Measurements from ENCODE around the gene ZSWIM5.
"Not testable (repeated sequence)": the region's sequence is repeated elsewhere in the genome, so short reads cannot be mapped to it uniquely, and the experiment has no call there.

Gene ZSWIM5

DNA sequence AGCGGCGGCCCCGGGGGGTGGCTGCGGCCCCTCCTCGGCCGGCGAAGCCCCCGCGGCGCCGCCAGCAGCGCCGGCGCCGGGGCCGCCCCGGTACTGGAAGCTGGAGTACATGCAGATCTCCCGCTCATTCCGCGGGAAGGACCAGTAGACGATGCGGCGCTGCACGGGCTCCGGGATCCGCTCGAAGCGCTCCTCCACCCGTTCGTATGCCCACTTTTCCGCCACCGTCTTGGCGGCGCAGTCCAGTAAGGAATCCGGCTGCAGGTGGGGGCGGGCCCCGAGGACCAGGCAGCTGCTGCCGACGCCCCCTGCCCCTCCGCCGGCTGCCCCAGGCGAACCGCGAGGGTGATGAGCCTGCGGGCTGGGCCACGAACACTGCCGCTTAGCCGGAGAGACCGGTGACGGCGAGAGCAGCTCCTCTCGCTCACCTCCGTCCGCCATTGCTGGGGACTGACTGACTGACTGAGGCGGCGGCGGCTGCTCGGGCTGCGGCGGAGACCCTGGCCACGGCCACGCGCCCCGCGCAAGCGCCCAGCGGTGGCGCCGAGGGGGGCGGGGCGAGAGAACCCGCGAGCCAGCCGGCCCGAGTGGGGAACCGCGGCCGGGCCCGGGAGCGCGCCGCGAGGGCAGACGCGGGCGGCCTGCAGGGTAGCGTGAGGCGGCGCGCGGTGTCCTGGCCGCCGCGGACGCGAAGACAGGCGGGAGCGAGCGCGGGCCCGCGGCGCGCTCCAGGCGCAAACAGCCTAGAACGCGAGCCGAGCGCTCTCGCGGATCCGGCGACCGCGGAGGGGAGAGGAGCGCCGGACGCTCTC lies at the start of gene ZSWIM5:
Gene ZSWIM5, minus strand, starts transcription at position 696 of the 812 bp plus-strand sequence. Its CDS starts 255 bp downstream, at position 441.
- peak; percentile 54 for DNase-seq

DNA sequence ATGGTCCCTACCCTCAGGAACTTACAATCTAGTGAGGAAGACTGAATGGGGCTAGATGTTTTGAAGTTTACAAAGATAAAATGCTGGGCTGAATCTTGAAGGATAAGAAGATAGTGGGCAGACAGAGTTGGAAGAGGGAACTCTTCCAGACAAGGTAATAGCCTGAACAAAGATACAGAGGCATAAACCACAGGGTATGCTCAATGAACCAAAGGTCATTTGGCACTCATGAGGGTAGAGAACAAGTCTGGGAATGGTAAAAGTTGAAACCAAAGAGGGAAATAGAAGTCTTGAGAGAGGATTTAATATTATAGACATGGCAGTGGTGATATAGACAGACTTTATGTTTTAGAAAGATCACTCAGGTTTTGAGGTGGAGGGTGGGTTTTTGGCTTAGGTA lies 48.1 kb upstream of the ZSWIM5 start:
- no peak for DNase-seq

DNA sequence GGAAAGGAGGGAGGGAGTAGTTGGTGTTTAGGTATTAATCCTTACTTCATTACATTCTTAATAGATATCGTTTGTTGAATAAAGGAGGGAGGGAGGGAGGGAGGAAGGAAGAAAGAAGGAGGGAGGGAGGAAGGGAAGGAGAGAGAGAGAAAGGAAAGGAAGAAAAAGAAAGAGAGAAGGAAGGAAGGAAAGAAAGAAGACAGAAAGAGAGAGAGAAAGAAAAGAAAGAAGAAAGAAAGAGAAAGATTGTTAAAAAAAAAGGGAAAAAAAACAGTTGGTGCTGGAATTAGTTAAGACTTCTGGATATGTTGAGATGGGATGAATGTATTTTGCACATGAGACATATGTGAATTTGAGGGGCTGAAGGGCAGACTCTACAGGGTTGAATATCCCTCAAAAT lies 44.1 kb upstream of the ZSWIM5 start:
- DNase-seq, result no peak

DNA sequence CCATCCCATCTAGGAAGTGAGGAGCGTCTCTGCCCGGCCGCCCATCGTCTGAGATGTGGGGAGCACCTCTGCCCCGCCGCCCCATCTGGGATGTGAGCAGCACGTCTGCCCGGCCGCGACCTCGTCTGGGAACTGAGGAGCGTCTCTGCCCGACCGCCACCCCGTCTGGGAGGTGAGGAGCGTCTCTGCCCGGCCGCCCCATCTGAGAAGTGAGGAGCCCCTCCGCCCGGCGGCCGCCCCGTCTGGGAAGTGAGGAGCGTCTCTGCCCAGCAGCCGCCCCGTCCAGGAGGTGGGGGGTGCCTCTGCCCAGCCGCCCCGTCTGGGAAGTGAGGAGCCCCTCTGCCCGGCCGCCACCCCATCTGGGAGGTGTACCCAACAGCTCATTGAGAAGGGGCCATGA lies 41.6 kb upstream of the ZSWIM5 start:
- DNase-seq, result not testable (repeated sequence)

DNA sequence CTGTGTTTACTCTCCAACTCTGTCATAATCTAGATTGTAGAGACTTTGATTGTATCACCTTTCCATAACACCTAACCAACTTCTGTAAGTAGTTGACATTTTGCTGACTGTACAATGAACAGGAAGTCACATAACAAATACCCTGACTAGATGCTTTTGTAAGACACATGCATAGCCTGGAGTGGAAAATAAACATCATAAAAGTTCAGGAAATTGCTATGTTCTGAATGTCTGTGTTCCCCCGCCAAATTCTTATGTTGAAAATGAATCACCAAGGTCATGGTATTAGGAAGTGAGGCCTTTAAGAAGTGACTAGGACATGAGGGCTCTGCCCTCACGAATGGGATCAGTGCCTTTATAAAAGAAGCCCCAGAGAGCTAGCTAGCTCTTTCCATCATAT lies 40.4 kb upstream of the ZSWIM5 start:
- DNase-seq, result no peak

DNA sequence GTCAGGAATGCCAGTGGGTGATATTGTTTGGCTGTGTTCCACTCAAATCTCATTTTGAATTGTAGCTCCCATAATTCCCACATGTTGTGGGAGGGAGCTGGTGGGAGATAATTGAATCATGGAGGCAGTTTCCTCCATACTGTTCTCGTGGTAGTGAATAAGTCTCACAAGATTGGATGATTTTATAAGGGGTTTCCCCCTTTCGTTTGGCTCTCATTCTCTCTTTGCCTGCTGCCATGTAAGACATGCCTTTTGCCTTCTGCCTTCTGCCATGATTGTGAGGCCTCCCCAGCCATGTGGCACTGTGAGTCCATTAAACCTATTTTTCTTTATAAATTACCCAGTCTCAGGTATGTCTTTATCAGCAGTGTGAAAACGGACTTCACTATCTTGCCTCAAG lies 40.0 kb upstream of the ZSWIM5 start:
- not testable (repeated sequence) for DNase-seq

DNA sequence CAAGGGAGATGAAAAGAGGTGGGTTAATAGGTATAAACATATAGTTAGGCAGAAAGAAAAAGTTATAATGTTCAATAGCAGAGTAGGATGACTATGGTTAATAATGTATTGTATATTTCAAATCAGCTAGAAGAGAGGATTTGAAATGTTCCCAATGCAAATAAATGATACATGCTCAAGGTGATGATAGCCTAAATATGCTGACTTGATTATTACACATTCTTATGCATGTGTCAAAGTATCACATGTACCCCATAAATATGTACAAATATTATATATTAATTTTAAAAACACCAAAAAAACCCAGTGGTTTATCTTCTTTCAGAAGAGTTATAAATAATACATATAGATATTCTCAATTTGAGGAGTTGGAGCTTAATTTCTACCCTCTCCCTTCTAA lies 38.3 kb upstream of the ZSWIM5 start:
- no peak for DNase-seq

DNA sequence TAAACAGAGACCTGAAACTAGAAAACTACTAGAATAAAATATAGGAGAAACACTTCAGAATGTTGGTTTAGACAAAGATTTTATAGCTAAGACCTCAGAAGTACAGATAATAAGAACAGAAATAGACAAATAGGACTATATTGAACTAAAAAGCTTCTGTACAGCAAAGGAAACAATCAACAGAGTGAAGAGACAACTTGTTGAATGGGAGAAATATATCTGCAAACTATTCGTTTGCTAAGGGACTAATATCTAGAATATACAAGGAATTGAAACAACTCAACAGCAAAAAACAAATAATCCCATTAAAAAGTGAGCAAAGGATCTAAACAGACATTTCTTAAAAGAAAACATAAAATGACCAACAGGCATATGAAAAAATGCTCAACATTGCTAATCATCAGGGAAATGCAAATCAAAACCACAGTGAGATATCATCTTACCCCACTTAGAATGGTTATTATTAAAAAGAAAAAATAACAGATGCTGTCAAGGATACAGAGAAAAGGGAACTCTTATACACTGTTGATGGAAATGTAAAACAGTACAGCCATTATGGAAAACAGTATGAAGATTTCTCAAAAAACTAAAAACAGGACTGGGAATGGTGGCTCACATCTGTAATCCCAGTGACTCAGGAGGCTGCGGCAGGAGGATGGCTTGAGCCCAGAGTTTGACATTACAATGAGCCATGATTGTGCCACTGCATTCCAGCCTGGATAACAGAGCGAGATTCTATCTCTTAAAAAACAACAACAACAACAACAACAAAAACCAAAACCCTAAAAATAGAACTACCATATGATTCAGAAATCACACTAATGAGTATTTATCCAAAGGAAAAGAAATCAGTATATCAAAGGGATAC lies 37.3 kb upstream of the ZSWIM5 start:
- DNase-seq, result no peak

DNA sequence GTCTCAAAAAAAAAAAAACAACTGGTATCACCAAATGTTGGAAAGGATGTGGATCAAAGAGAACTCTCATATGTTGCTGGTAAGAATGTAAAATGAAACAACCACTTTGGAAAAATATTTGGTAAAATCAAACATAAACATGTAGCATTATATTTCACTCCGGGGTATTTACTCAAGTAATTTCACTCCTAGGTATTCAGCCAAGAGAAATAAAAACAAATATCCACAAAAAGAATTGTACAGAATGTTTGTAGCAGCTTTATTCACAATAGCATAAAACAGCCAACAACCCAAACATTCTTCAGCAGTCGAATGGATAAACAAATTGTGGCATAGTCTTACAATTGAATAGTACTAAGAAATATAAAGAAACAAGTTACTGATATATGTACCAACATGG lies 32.4 kb upstream of the ZSWIM5 start:
- no peak for DNase-seq

DNA sequence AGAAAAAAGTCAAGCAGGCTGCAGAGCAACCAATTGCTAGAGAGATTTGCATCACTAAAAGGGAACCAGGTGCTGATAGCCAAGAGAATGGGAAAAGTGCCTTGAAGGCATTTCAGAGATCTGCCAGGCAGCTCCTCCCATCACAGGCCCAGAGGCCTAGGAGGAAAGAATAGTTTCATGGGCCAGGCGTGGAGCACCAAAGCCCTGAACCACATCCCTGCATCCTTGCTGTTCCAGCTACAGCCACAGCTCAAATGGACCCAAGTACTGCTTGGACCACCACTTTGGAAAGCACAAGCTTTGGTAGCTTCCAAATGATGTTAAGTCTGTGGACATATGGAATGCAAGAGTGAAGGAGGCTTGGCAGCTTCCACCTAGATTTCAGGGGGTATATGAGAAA lies 29.7 kb upstream of the ZSWIM5 start:
- no peak for DNase-seq

DNA sequence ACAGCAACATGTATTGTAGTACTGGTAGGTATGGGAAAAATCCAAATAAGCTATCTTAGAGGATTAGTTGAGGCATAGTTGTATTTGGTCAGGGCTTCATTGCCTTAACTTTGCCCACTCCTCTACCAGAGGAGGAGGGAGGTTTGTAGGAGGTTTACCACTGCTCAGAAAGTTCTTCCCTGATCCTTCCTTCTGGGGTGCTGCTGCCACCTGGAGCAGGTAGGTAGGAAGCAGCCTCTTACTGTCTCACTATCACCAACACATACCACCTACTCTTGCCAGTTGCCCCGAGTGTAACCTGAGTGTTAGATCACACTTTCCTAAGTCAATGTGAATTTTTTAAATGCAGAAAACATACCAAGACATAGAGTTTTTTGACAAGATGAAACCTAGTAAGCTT lies 24.1 kb upstream of the ZSWIM5 start:
- no peak for DNase-seq

DNA sequence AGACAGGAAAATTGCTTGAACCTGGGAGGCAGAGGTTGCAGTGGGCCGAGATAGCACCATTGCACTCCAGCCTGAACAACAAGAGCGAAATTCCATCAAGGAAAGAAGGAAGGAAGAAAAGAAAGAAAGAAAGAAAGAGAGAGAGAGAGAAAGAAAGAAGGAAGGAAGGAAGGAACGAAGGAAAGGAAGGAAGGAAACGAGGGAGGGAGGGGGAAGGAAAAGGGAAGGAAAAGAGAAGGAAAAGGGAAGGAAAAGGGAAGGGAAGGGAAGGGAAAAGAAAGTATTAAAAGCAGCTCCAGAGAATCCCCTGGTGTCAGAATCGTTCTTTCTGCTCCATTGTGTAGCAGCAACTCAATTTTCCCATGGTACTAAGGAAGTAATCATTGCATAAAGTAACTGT lies 19.2 kb upstream of the ZSWIM5 start:
- no peak for DNase-seq

DNA sequence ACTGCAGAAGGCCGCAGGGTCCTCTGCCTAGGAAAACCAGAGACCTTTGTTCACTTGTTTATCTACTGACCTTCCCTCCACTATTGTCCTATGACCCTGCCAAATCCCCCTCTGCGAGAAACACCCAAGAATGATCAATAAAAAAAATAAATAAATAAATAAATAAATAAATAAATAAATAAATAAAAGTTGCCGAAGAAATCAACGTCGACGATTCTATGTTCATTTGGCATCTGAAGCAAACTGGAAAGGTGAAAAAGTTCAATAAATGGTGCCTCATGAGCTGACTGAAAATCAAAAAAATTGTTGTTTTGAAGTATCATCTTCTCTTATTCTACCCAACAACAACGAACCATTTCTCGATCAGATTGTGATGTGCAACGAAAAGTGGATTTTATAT lies 17.3 kb upstream of the ZSWIM5 start:
- DNase-seq, result not testable (repeated sequence)

DNA sequence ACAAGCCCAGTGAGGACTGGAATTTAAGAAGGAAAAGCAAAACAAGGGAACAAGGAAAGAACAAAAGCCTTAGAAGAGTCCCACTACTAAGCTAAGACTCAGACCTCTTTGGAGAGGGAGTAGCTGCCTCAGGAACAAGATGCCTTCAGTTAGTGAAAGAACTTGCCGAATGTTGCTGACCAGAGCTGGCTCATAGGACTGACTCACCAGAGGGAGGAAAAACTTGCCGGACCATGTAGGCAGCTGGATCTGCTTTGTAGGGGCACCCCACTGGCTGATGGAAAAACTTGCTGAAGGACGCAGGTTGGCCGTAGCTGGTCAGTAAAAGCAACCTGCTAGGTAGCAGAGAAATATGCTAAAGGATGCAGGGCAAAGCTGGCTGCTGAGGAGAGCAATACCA lies 15.3 kb upstream of the ZSWIM5 start:
- no peak for DNase-seq

DNA sequence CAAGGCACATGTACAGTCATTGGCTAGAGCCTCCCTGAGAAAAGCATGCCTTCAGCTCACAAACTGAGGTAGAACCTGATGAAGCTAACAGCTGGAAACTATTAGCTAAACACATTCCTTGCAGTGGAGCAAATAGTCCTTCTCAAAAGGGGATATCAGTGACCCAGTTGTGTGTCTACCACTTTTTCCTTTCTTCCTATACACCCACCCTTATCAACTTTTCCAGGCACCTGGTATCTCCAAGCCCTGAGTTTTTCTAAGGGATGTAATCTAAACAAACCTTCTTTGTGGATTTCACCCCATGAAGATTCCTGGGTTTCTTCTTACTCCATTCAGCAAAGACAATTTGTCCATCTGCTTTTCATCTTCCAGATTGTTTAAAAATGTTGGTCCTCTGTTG lies 10.5 kb upstream of the ZSWIM5 start:
- no peak for DNase-seq

DNA sequence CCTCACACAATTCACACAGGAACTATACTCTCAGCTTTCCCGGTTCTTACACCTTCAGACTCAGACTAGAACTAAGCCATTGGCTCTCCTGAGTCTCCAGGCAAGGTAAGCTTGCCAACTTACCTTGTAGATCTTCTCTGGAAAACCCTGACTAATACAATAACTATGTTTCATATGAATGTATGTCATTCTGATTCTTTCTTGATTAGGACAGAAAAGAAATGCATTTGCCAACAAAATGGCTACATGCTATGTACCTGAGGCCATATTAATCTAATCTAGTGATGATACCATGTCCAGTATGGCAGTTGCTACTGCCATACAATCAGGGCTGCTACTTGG lies 9.8 kb upstream of the ZSWIM5 start:
- DNase-seq, result no peak

DNA sequence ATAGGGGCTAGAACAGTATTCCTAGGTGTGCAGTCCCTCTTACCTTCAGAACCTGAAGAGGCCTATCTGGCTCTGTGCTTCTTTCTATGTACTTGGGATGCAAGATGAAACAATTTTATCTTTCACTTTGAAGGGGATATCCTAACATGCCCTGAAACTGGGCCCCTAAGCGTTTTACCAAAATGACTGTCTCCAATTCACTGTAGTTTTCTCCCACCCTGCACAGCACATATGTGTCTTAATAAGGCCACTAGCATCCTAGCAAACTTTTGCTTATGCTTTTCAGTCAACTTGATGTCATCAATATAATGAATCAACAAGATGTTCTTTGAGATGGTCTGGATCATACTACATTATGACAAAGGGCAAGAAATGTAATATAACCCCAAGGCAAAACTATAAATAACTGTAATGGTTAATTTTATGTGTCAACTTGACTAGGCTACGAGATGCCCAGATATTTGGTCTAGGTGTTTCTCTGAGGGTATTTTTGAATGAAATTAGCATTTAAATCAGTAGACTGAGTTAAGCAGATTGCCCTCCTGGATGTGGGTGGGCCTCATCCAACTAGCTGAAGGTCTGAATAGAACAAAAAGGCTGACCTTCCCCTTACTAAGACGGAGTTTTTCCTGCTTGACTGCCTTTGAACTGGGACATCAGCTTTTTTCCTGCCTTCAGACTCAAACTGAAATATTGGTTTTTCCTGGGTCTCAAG lies 9.2 kb upstream of the ZSWIM5 start:
- DNase-seq, result no peak

DNA sequence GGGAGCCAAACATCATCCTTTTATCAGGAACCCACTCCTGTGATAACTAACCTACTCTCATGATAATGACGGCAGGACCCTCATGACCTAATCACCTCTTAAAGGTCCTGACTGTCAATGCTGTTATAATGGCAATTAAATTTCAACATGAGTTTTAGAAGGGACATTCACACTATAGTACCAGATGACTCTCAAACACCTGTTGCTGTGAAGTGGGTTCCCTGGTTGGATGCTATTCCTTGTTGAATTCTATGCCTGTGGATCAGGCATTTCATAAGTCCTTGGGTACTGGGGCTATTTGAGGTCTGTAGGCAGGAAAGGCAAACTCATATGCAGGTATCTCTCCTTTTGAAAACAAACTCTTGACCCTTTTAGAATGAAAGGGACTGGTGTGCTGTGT lies 7.5 kb upstream of the ZSWIM5 start:
- no peak for DNase-seq

DNA sequence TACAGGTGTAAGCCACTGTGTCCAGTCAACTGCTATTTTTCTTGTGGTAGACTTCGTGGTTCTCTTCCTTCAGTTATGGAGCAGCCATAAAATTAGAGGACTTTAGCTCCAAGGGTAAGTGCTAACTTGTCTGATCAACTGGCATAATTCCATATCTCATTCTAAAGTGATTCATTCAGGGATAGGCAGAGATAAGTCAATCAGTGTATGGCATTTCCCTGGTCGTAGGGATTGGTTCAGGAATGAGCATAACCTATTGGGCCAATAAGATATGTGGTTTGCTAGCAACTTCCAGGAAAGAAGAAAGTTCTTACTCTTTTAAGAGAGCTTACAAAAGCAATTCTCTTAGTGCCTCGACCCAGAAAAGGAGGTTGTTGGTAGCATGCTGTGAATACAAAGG lies 4.7 kb upstream of the ZSWIM5 start:
- DNase-seq, result no peak

DNA sequence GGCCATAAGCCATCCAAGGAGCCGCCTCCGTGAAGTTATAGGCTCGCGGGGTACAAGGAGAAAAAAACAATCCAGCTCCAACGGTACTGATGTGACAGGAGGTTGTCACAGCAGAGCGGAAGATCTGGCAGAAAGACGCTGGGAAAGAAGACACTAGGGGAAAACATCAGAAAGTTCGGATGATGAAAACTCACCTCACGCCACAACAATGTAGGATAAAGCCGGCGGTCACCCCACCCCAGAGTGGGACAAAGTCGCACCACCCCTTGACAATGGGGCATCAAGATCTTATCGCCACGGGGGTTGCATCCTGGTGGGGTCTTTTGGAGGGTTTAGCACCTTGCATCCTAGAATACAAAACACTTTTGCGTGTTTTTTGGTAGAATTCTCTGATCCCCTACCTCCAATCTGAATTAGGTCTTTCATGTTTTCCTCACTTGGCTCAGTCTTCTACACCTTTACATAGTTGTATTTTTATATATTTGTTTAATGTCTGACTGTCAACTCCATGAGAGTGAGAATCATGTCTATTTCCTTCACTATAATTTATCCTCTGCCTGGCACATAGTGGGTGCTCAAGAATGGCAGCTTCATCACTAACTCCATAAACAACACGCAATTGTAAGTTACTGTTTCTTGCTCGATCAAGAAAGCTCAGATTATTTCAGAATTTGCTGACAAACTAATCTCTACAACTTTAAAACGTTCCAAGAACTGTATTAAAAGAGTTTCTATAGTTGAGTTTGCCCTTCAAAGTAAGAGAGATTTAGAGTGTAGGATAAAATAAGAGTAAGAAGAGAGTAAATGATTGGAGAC lies 611 bp upstream of the ZSWIM5 start:
- no peak for DNase-seq

DNA sequence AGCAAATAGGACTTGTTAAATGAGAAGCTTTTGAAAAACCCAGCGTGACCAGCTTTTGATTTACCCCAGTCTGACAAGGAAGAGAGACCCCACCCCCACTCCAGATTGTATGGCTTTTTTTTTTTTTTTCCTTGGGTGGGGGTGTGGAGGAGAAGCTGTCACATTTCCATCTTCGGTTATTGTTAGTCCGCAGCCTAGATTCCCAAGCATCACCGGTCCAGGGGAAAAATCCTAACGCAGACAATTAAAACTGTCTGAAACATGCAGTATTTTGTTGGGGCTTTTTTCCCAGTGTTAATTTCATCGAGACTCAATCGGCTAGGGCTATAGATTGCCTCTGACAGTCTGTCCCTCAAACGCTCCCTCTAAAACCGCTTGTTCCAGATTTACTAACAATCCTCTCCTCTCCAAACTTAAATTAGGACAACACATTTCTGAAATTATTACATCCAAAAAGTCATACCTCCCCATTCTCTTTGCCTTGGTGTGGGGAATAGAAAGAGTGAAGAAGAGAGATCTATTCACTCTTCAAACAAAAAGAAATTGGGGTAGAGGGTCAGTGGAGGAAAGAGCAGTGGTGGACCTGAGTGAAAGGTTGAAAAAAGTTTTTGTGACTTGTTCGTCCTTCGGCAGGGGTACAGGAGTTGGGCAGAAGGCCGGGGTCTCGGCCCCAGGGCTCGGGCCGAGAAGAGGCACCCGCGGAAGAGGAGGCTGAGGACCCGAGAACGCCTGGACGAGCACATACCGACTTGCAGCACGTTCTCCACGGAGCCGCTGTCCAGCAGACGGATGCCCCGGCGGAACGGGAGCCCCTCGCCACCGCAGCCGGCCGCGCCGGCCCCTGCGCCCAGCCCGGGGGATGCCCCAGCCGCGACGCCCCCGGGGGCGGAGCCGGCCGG lies 1.1 kb downstream of the ZSWIM5 start:
- DNase-seq, result no peak
